K562 (cell line): ENCODE data around the gene C19orf47. TPM values are rescaled to one million over a fixed set of nuclear protein-coding genes. Genes with fewer than 3 reads are reported as not detected.

Experiments used
- BRD4 ChIP-seq: fragments of 200-600 bp; sonication (generic); IDR thresholded peaks from 2 replicates; pipeline ENCODE4 v1.6.1; 2017; ENCODE audit warnings: inconsistent platforms
- E2F6 ChIP-seq, 2 experiments: IDR thresholded peaks; 2 replicates each; pipeline ENCODE4 v1.6.1; 2011; ENCODE audit warnings: borderline replicate concordance in 1 of 2, control low read depth in 1 of 2, low read depth in 1 of 2, low read length in 1 of 2, mild to moderate bottlenecking in 1 of 2, mixed read lengths in 1 of 2, moderate library complexity in 1 of 2; ENCODE audit not compliant: insufficient read depth in 1 of 2, insufficient read length in 1 of 2, poor library complexity in 1 of 2, severe bottlenecking in 1 of 2; ENCODE audit errors: extremely low read depth in 1 of 2
- ELF2 ChIP-seq: fragments of 250-450 bp; sonication (Bioruptor Pico); IDR thresholded peaks from 2 replicates; pipeline ENCODE4 v1.5.0; 2021; ENCODE audit warnings: mild to moderate bottlenecking
- EZH2 ChIP-seq: IDR thresholded peaks from 2 replicates; pipeline ENCODE4 v1.6.1; 2012; ENCODE audit warnings: low read depth, mild to moderate bottlenecking, inconsistent platforms, low read length, borderline replicate concordance
- FOS ChIP-seq: IDR thresholded peaks from 3 replicates; pipeline ENCODE4 v1.6.1; 2011; ENCODE audit not compliant: insufficient read length; ENCODE audit errors: extremely low read depth
- GABPB1 ChIP-seq: sonication (generic); formaldehyde crosslinking; IDR thresholded peaks from 2 replicates; pipeline ENCODE4 v1.8.0; 2022; ENCODE audit warnings: mild to moderate bottlenecking, missing genetic modification reagents
- MTF1 ChIP-seq: fragments of 250-450 bp; sonication (Bioruptor Pico); IDR thresholded peaks from 2 replicates; pipeline ENCODE4 v1.9.0; 2021; ENCODE audit warnings: moderate library complexity, mild to moderate bottlenecking, inconsistent platforms, borderline replicate concordance
- NBN ChIP-seq: fragments of 450-650 bp; IDR thresholded peaks from 2 replicates; pipeline ENCODE4 v1.6.1; 2016; ENCODE audit warnings: low read depth, mild to moderate bottlenecking
- POLR3A ChIP-seq: IDR thresholded peaks from 2 replicates; pipeline ENCODE4 v1.6.1; 2011; ENCODE audit warnings: borderline replicate concordance, mild to moderate bottlenecking, moderate library complexity; ENCODE audit not compliant: insufficient read length, insufficient read depth; ENCODE audit errors: extremely low read depth
- ZBTB12 ChIP-seq: fragments of 250-450 bp; sonication (Bioruptor Pico); IDR thresholded peaks from 2 replicates; pipeline ENCODE4 v1.4.0; 2020
- ZC3H11A ChIP-seq: IDR thresholded peaks from 2 replicates; pipeline ENCODE4 v1.6.1; 2012; ENCODE audit warnings: low read depth, low read length, improper control_type of control experiment
- ZHX1 ChIP-seq: fragments of 150-350 bp; conservative IDR thresholded peaks from 2 replicates; pipeline ENCODE4 v1.6.1; 2014; ENCODE audit warnings: low read length
- ZNF277 ChIP-seq: fragments of 250-450 bp; sonication (Bioruptor Pico); IDR thresholded peaks from 2 replicates; pipeline ENCODE4 v1.8.0; 2022; ENCODE audit warnings: inconsistent platforms, mild to moderate bottlenecking, moderate library complexity, borderline replicate concordance
- ZNF41 ChIP-seq: fragments of 250-450 bp; sonication (Bioruptor Pico); conservative IDR thresholded peaks from 2 replicates; pipeline ENCODE4 v1.4.0; 2020; ENCODE audit warnings: mild to moderate bottlenecking
- polyA plus RNA-seq, 8 experiments: library from polyadenylated mRNA; depleted of rRNA in 4 of 8; stranded (reverse) in 5 of 8; unstranded in 3 of 8; fragments of >200 nt; fragmentation: Nextera tagmentation in 2 of 8; fragmentation: Illumina TruSeq in 1 of 8; extraction: Ambion mirVana in 2 of 8; extraction: Trizol in 1 of 8; gene quantifications; 2 replicates each; pipeline versions ENCODE4 v1.2.1 to v1.2.3, GENCODE V29; 2011 to 2014; ENCODE audit warnings: inconsistent platforms in 1 of 8, missing spikeins in 1 of 8
- total RNA-seq, 7 experiments: library from RNA; depleted of rRNA in 6 of 7; stranded (reverse); fragments of >200 nt in 6 of 7; fragmentation: Illumina TruSeq in 2 of 7; extraction: Trizol in 2 of 7; gene quantifications; 2 replicates each; pipeline versions ENCODE4 v1.2.1 to v1.2.3, GENCODE V29; 2011 to 2021; ENCODE audit warnings: low replicate concordance in 1 of 7

The C19orf47 gene
- total and polyA plus RNA-seq, 9 of the 15 experiments (the other 6 are each of a cell fraction or from before 2014, with no cell fraction given), result 0.08 to 26.1 (median 14.7) TPM

- TF ChIP-seq ZNF277 (CRISPR knock-in tag), result no peak
- TF ChIP-seq ELF2 (CRISPR knock-in tag), result no peak
- TF ChIP-seq NBN, result no peak
- no peak for TF ChIP-seq ZBTB12 (CRISPR knock-in tag)
- no peak for TF ChIP-seq BRD4
- no peak for TF ChIP-seq ZC3H11A
- TF ChIP-seq ZHX1, result no peak
- TF ChIP-seq GABPB1 (CRISPR knock-in tag), result no peak
- no peak for TF ChIP-seq ZNF41 (CRISPR knock-in tag)
- no peak for TF ChIP-seq FOS
- no peak for TF ChIP-seq POLR3A
- TF ChIP-seq E2F6 (IDR thresholded peaks at IDR 0.05; ENCODE audit: borderline replicate concordance in 1 of 2, extremely low read depth in 1 of 2, insufficient read depth in 1 of 2, insufficient read length in 1 of 2, low read depth in 1 of 2, low read length in 1 of 2, poor library complexity in 1 of 2, severe bottlenecking in 1 of 2), result peak in 1 of 2 experiments; percentile 18
- no peak for TF ChIP-seq EZH2
- TF ChIP-seq MTF1, result no peak
Observed at GRCh38 chr19:40284501-40285352, 63.5 kb downstream of the C19orf47 start, which contains the start of gene AKT2 (continued).
